Lung (tissue), 12 donors: Measurements from ENCODE around the gene ZPBP. TPM values are rescaled to one million over a fixed set of nuclear protein-coding genes. Genes with fewer than 3 reads are reported as not detected.

ENCODE experiments used
- ATAC-seq: fragments of 200-7000 bp; cut with Tn5 transposase; one replicate; pipeline ENCODE4 v1.9.1; 2020; ENCODE audit warnings: moderate number of reproducible peaks; ENCODE audit not compliant: insufficient read depth, low FRiP score
- DNase-seq, 3 donors: peaks; one replicate each; pipeline ENCODE4 v3.0.0-alpha.2; 2013 to 2017
- H3K27ac ChIP-seq, 2 donors: one replicate each; pipeline ENCODE4 v1.5.1; 2013; ENCODE audit warnings: mild to moderate bottlenecking in 2 of 2, moderate library complexity in 2 of 2, control low read depth in 1 of 2, inconsistent platforms in 1 of 2, low read depth in 1 of 2, low read length in 1 of 2
- H3K27me3 ChIP-seq, 3 donors: one replicate each; pipeline ENCODE4 v1.5.1; 2013; ENCODE audit warnings: low read length in 2 of 3; ENCODE audit not compliant: control insufficient read depth in 3 of 3, insufficient read depth in 3 of 3
- H3K36me3 ChIP-seq, 4 donors: one replicate each; pipeline ENCODE4 v1.5.1; 2013; ENCODE audit warnings: low read length in 4 of 4, mild to moderate bottlenecking in 1 of 4, moderate library complexity in 1 of 4; ENCODE audit not compliant: control insufficient read depth in 4 of 4, insufficient read depth in 4 of 4
- H3K4me1 ChIP-seq, 5 donors: one replicate each; pipeline ENCODE4 v1.5.1; 2013; ENCODE audit warnings: low read length in 5 of 5, mild to moderate bottlenecking in 2 of 5, moderate library complexity in 1 of 5; ENCODE audit not compliant: control insufficient read depth in 5 of 5, insufficient read depth in 5 of 5
- H3K4me3 ChIP-seq: one replicate; pipeline ENCODE4 v1.5.1; 2013; ENCODE audit warnings: mild to moderate bottlenecking, control low read depth, moderate library complexity
- H3K9ac ChIP-seq, 2 donors: one replicate each; pipeline ENCODE4 v1.5.1; 2013; ENCODE audit warnings: low read length in 2 of 2, control low read depth in 1 of 2; ENCODE audit not compliant: insufficient read depth in 1 of 2
- H3K9me3 ChIP-seq, 4 donors: one replicate each; pipeline ENCODE4 v1.5.1; 2013; ENCODE audit warnings: low read length in 3 of 4, mild to moderate bottlenecking in 1 of 4, moderate library complexity in 1 of 4; ENCODE audit not compliant: control insufficient read depth in 4 of 4, insufficient read depth in 3 of 4
- WGBS, 2 donors: extraction: QIAGEN DNeasy Blood & Tissue Kit; methylation state at CpG; one replicate each; pipeline ENCODE4 v1.1.7; 2013; 5-methylcytosine and 5-hydroxymethylcytosine counted together
- polyA plus RNA-seq, 2 donors: library from polyadenylated mRNA; stranded (reverse); fragments of 200-250 nt; gene quantifications; one replicate each; pipeline ENCODE4 v1.2.1, GENCODE V29; 2013
- total RNA-seq, 2 donors: library from RNA; depleted of rRNA in 1 of 2; stranded (reverse); fragments of >200 nt in 1 of 2; gene quantifications; one replicate each; pipeline ENCODE4 v1.2.1, GENCODE V29; 2014 to 2021
- TF ChIP-seq, protein P1 (sequence below): IDR thresholded peaks from 2 replicates; pipeline ENCODE4 v1.5.1; 2012; ENCODE audit warnings: mild to moderate bottlenecking; ENCODE audit errors: control extremely low read depth, extremely low read depth
- donor health status: control.
- donor health status: control.
- donor health status: Bipolar disorder and iron deficiency.
- donor health status: healthy.
- donor health status: DM: yes; HTN: yes; CAD: no.

ZPBP gene
- total and polyA plus RNA-seq, 4 donors: 0.03 to 0.85 (median 0.25) TPM; not detected in 1

DNA sequence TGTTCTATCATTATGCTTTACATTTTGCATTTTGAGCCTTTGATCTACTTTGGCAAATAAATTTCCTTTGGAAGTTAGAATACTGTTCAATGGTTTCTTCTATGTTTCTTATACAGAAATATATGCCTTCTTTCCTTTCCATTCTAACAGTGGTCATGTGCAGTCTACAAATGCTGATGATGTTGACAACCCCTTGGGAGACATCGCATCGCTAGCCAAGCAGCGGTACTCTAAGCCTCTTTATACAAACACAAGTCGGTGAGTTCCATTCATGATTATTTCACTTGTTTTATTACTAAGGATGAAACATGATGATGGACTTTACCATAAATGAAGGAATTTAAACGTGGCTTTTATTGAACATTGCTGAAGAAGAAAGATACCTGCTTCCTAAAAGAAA is 48.1 kb upstream of the ZPBP start:
- TF ChIP-seq, protein P1, sequence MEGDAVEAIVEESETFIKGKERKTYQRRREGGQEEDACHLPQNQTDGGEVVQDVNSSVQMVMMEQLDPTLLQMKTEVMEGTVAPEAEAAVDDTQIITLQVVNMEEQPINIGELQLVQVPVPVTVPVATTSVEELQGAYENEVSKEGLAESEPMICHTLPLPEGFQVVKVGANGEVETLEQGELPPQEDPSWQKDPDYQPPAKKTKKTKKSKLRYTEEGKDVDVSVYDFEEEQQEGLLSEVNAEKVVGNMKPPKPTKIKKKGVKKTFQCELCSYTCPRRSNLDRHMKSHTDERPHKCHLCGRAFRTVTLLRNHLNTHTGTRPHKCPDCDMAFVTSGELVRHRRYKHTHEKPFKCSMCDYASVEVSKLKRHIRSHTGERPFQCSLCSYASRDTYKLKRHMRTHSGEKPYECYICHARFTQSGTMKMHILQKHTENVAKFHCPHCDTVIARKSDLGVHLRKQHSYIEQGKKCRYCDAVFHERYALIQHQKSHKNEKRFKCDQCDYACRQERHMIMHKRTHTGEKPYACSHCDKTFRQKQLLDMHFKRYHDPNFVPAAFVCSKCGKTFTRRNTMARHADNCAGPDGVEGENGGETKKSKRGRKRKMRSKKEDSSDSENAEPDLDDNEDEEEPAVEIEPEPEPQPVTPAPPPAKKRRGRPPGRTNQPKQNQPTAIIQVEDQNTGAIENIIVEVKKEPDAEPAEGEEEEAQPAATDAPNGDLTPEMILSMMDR: no peak
- DNase-seq (no peak), ATAC-seq (no peak)
- Histone ChIP-seq H3K4me1 (no peaks in the 10 kb centered on the region), H3K9me3 (no peaks in the 10 kb centered on the region), H3K27me3 (no peaks in the 10 kb centered on the region), H3K36me3 (no peaks in the 10 kb centered on the region), H3K4me3 (no peak overlapping the region), H3K9ac (no peak overlapping the region), H3K27ac (no peak overlapping the region)
- 71 to 89% methylated on average over 5 of the region's 5 CpGs for WGBS, 2 donors

DNA sequence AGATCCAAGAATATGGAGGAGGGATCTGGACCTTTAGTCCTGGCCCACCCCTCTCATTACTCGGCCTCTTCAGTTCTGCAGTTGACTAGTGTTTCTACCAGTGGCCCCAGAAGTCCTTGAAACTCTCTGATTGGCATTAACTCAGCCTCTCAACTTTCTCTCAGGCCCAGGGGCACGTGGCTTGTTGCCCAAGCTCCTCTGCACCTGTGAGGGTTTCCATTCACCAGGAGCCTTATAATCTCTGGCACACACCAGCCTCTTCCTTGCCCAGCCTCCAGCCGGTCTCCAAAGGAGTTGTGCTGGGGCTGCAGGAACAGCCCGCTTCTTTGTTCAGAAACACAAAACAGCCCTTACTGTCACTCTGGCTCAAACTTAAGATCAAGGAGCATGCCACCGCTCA is 47.6 kb upstream of the ZPBP start:
- no peaks in the 10 kb centered on the region for H3K27me3 ChIP-seq
- no peaks in the 10 kb centered on the region for H3K4me1 ChIP-seq
- H3K36me3 ChIP-seq: no peaks in the 10 kb centered on the region
- TF ChIP-seq, protein P1: no peak
- H3K4me3 ChIP-seq: no peak overlapping the region
- no peak overlapping the region for H3K9ac ChIP-seq
- WGBS, 2 donors: 68 to 86% methylated on average over 5 of the region's 5 CpGs
- DNase-seq: no peak
- no peak for ATAC-seq
- H3K9me3 ChIP-seq: no peaks in the 10 kb centered on the region
- H3K27ac ChIP-seq: no peak overlapping the region

DNA sequence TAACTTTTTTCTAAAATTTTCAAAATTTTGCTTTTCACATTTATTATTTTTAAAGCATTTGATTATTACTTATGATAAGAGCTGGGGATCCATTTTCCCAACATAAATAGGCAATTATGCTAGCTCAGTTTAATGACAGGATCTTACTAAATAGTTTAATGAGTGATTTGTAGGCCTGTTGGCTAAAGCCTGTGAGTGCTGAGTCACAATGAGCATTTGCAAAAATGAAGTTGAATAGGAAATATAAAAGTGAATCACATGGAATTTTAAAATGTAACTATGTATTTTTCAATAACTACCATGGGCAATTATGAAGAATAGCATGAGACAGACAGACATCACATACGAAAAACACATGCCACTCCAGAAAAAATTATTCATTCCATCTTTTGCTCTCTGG is 45.1 kb upstream of the ZPBP start:
- H3K4me3 ChIP-seq: no peak overlapping the region
- H3K27me3 ChIP-seq: no peaks in the 10 kb centered on the region
- no peaks in the 10 kb centered on the region for H3K36me3 ChIP-seq
- H3K9ac ChIP-seq: no peak overlapping the region
- ATAC-seq (no peak), DNase-seq (no peak)
- TF ChIP-seq, protein P1: no peak
- 90 to 91% methylated on average over 1 of the region's 1 CpG for WGBS, 2 donors
- H3K27ac ChIP-seq: no peak overlapping the region
- no peaks in the 10 kb centered on the region for H3K9me3 ChIP-seq
- H3K4me1 ChIP-seq: no peaks in the 10 kb centered on the region

DNA sequence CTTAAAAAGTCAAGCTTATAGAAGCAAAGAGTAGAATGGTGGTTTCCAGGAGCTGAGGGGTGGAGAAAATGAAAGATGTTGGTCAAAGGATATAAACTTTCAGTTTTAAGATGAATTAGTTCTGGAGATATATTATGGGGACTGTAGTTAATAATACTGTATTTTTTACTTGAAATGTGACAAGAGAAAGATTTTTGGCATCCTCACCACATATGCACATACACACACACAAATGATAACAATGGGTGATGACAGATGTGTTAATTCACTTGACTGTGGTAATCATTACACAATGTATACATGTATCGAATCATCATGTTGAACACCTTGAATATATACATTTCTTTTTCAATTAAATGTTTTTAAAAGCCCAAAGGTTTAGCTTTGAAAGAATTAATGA is 32.7 kb upstream of the ZPBP start:
- H3K4me1 ChIP-seq: no peaks in the 10 kb centered on the region
- no peak for ATAC-seq
- no peak overlapping the region for H3K27ac ChIP-seq
- H3K27me3 ChIP-seq: no peaks in the 10 kb centered on the region
- 79 to 85% methylated on average over 1 of the region's 1 CpG for whole genome bisulfite sequencing, 2 donors
- no peak overlapping the region for H3K9ac ChIP-seq
- TF ChIP-seq, protein P1: no peak
- H3K36me3 ChIP-seq: no peaks in the 10 kb centered on the region
- H3K4me3 ChIP-seq: no peak overlapping the region
- DNase-seq: no peak
- no peaks in the 10 kb centered on the region for H3K9me3 ChIP-seq
